Activated T-cell treated with anti-CD3 and anti-CD28 coated beads for 1 hour (primary cell): Measurements from ENCODE around the gene SLC5A8.
"Not testable (repeated sequence)": the region's sequence is repeated elsewhere in the genome, so short reads cannot be mapped to it uniquely, and the experiment has no call there.

Source experiments
- DNase-seq: peaks from one replicate; pipeline ENCODE4 v3.0.0-alpha.2; 2020; ENCODE audit warnings: low read depth

The SLC5A8 gene

DNA sequence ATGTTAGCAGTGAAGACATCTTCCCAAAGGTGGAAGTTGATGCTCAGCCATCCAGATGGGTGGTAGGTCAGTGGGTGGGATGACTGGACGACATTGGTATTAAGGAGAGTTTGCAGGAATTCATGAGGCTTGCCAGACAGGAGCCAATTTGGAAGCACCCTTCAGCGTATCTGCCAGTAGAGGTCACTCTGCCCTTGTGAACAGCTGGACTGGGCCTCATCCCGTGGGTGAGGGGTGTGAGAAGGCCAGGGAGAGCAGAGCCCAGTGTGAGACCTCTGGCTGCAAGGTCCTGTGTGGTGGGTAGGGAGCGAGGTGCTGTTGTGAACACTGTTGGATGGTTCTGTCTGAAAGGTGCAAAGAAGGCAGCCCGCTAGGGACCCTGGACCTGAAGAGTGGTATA, 37.7 kb downstream of the SLC5A8 start:
- no peak for DNase-seq

DNA sequence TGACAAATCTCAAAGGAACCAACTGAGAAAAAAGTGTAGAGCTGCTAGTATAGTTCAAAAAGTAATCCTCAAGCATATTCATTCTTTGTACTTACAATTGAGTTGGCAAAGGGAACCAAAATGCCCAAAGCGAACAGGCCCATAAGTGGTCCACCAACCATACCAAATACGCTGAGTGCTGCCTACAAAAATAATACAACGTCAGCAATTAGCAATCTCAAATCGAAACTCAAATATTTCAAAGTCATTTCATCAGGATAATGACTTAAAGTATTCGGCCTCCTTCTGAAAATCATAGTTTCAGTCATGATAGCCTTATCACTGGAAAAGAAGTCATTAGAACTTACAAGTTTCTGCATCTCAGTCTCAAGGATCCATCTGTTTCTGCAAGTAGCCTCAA, 42.0 kb downstream of the SLC5A8 start:
- no peak for DNase-seq

GRCh38 chr12:101166866-101167265, 43.2 kb downstream of the SLC5A8 start:
- no peak for DNase-seq

GRCh38 chr12:101165319-101165718, 44.7 kb downstream of the SLC5A8 start:
- DNase-seq, result no peak

DNA sequence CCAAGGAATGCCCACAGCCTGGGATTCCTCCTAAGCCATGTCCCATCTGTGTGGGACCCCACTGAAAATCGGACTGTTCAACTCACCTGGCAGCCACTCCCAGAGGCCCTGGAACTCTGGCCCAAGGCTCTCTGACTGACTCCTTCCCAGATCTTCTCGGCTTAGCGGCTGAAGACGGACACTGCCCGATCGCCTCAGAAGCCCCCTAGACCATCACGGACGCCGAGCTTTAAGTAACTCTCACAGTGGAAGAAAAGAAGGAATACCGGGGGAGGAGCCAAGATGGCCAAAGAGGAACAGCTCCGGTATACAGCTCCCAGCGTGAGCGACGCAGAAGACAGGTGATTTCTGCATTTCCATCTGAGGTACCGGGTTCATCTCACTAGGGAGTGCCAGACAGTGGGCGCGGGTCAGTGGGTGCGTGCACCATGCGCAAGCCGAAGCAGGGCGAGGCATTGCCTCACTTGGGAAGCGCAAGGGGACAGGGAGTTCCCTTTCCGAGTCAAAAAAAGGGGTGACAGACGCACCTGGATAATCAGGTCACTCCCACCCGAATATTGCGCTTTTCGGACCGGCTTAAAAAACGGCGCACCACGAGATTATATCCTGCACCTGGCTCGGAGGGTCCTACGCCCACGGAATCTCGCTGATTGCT, 64.1 kb downstream of the SLC5A8 start:
- not testable (repeated sequence) for DNase-seq

- no peak for DNase-seq
Measured at GRCh38 chr12:101127521-101128219, 82.4 kb downstream of the SLC5A8 start.

DNA sequence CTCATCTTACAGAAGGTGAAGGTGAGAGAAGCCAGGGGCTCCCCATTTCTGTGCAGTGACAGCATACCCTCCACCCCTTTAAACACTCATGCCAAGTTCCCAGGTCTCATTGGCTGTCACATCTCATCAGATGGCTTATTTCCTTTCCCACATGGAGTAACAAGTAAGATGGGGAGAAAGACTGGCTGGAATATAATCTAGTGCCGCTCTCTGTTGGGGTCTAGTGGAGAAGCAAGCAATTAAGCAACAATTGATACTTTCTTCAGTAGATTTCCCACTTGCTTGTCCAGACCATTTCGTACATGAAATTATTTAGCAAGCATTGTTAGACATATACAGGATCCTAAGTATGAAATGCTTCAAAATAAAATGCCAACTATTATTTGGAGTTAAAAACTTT, 92.2 kb downstream of the SLC5A8 start:
- no peak for DNase-seq

DNA sequence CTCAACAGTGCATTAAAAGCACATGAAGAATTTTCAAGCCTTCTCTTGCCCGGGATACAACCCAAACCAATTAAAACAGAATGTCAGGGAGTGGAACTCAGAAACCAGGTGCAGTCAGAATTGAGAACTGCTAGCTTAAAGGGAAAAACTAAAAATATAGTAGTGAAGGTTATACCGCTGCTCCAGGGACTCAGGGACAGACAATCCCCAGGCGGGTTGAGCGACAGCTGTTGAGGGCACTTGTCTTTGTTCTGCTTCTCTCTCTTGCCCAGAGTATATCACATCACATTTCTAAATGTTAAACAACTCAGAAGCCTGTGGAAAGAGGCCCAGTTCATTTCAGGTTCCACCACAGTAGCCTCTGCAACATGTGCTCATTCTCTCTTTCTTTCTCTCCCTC, 93.1 kb downstream of the SLC5A8 start:
- DNase-seq, result no peak

DNA sequence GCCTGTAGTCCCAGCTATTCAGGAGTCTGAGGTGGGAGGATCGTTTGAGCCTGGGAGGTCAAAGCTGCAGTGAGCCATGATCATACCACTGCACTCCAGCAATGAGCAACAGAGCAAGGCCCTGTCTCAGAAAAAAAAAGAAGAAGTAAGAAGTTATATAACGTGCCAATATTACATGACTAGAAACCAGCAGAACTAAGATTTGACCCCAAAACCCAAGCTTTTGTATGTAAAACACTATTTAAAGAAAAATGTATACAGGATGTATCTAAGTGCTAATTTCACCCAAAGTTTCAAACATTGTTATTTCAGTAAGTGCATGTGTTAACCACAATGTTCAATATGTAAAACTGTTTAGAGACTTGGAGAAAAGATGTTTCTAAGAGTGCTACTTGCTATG, 94.7 kb downstream of the SLC5A8 start:
- DNase-seq, result no peak

GRCh38 chr12:101111441-101111840, 98.6 kb downstream of the SLC5A8 start:
- DNase-seq, result no peak

- no peak for DNase-seq
Measured at GRCh38 chr12:101110866-101111265, 99.2 kb downstream of the SLC5A8 start.

DNA sequence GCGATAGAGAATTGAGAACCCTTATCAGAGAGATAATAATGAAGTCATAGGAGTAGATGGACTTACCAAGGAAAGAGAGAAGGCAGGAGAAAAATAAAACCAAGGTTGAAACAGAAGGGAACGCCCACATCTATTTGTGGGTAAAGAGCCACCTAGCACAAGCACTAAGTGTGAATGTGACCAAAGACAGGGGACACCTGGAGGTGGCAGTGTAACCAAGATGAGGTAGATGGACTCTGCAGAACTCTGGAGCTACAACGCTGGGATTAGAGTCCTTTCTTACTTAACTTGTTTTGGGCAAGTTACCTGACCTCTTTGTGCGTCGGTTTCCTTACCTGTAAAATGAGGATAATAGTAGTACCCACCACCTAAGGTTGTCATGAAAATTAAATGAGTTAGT, 101.9 kb downstream of the SLC5A8 start:
- no peak for DNase-seq

- DNase-seq, result no peak
Measured at GRCh38 chr12:101107032-101107763, 102.8 kb downstream of the SLC5A8 start.
